SIG-M5 treated with dmso at 0.1 percent for 504 hours (cell line): ENCODE results near the gene MYH11.
"Not testable (repeated sequence)": the region's sequence is repeated elsewhere in the genome, so short reads cannot be mapped to it uniquely, and the experiment has no call there.

Experiments
- DNase-seq: peaks from one replicate; lab custom pipeline; 2025; ENCODE audit not compliant: unreplicated experiment; lab: John Stamatoyannopoulos, UW

MYH11 gene

GRCh38 chr16:15725641-15726240 is 131.1 kb downstream of the MYH11 start:
- no peak for DNase-seq

DNA sequence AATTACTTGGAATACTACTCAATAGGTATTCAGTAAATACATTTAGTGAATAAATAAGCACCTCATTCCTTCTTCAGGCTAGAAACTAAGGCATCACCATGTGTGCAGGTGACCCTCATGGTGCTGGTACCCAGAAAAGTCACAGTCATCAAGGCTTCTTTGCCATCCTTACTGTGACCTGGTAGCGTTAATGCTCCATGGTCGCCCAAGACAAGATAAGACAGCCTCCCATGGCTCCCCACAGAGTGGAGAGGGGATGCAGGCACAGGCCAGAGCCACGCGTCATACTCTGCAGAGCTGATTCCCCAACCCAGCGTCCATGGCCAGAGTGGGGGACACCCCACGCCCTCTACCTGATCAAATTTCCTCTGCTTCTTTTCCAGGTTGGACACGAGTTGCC is 133.0 kb downstream of the MYH11 start:
- no peak for DNase-seq

GRCh38 chr16:15721018-15721417 is 135.8 kb downstream of the MYH11 start:
- no peak for DNase-seq

GRCh38 chr16:15716694-15717447 is 140.0 kb downstream of the MYH11 start:
- DNase-seq = no peak

DNA sequence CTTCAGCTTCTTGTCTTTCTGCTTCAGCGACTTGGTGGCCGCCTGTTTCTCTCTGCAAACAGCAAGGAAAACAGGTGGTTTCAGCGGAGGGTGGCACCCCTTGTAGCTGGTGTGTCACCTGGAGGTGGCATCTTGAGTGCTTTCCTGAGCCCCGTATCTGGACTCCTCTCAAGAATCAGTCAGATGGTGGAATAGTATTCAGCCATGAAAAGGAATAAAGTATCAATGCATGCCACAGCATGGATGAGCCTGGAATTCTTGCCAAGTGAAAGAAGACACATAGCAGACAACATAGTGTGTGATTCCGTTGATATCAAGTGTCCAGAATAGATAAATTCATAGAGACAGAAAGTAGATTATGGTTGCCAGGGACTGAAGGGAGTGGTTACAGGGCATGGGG is 141.6 kb downstream of the MYH11 start:
- no peak for DNase-seq

GRCh38 chr16:15714393-15715172 is 142.2 kb downstream of the MYH11 start:
- DNase-seq = no peak

DNA sequence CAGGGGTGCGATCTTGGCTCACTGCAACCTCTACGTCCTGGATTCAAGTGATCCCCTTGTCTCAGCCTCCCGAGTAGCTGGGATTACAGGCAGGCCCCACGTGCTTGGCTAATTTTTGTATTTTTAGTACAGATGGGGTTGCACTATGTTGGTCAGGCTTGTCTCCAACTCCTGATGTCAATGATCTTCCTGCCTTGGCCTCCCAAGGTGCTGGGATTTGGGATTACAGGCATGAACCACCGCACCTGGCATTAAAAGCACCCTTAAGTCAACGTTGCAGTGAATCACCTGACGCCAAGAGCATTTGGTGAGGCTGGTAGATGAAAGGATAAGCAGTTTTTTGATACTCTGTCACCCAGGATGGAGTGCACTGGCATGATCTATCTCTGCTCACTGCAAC is 147.8 kb downstream of the MYH11 start:
- no peak for DNase-seq

GRCh38 chr16:15708096-15708495 is 148.7 kb downstream of the MYH11 start:
- DNase-seq = no peak

GRCh38 chr16:15707332-15707731 is 149.5 kb downstream of the MYH11 start:
- no peak for DNase-seq

- DNase-seq = no peak
Measured at GRCh38 chr16:15705064-15705565, 151.7 kb downstream of the MYH11 start.

GRCh38 chr16:15704545-15704987 is 152.3 kb downstream of the MYH11 start:
- peak; percentile 55 for DNase-seq

- no peak for DNase-seq
Measured at GRCh38 chr16:15703029-15703736, 153.6 kb downstream of the MYH11 start.

GRCh38 chr16:15701975-15702970 is 154.6 kb downstream of the MYH11 start:
- DNase-seq = no peak

- no peak for DNase-seq
Measured at GRCh38 chr16:15701367-15701766, 155.5 kb downstream of the MYH11 start.

DNA sequence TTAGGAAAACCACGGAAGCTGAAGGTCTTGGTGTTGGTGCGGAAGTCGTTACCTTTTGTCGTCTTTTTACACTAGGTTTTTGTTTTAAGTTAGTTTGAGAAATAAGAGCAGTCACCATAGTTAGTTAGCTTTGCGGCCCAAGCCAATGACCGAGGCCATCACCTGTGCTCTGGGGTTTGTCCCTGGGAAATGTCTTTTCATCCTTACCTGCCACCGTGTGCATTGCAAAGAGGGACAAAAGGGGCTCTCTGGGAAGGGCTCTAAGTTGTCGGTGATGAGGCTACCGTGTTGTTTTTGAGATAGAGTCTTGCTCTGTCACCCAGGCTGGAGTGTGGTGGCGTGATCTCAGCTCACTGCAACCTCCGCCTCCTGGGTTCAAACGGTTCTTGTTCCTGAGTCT is 157.0 kb downstream of the MYH11 start:
- no peak for DNase-seq

GRCh38 chr16:15694499-15694898 is 162.3 kb downstream of the MYH11 start:
- no peak for DNase-seq

GRCh38 chr16:15692508-15692907 is 164.3 kb downstream of the MYH11 start:
- DNase-seq = not testable (repeated sequence)

DNA sequence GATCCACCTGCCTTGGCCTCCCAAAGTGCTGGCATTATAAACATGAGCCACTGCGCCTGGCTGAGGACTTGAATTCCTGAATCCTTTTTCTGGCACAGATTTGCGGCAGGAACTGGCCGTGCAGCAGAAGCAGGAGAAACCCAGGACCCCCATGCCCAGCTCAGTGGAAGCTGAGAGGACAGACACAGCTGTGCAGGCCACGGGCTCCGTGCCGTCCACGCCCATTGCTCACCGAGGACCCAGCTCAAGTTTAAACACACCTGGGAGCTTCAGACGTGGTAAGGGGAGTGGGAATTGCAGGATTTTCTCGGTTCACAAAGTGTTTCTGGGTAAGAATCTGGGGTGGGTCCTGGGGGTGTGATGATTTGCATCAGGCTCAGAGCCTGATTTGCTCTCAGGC is 165.8 kb downstream of the MYH11 start:
- DNase-seq = no peak

GRCh38 chr16:15690296-15690695 is 166.5 kb downstream of the MYH11 start:
- no peak for DNase-seq

GRCh38 chr16:15689290-15689689 is 167.5 kb downstream of the MYH11 start:
- DNase-seq = no peak
